T-helper 2 cell treated with Interferon-gamma antibody and Interleukin-4, amounts not matched to agents 100 ng/mL and 5 ng/mL, for 36 hours (primary cell): Measurements from ENCODE around the gene ORAI1. TPM values are rescaled to one million over a fixed set of nuclear protein-coding genes. Genes with fewer than 3 reads are reported as not detected.
"Not testable (repeated sequence)": the region's sequence is repeated elsewhere in the genome, so short reads cannot be mapped to it uniquely, and the experiment has no call there.

Experiments
- intact Hi-C: fragments of 100-400 bp; cut with micrococcal nuclease; formaldehyde crosslinking; loops from one replicate; pipeline ENCODE4 v1.15.1; 2023
- total RNA-seq: library from RNA; stranded (reverse); gene quantifications from 2 replicates; pipeline ENCODE4 v1.2.3, GENCODE V29; 2022

ORAI1 gene
- total RNA-seq, 1 donor from 2014 or later = 63.9 TPM

DNA sequence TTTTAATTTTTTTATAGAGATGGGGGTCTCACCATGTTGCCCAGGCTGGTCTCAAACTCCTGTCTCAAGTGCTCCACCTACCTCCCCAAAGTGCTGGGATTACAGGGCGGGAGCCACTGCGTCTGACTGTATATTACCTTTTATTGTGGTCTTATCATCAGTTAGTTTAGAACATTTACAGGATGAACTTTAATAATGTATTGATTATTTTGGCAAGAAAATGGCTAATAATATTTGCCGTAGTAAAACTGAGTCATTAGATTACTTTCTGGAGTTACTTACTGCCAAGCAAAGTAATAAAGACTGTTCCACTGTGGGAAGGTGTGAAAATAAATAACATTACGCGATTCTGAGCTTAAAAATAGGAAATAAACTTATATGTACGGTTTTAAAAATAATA lies 23.6 kb upstream of the ORAI1 start:
- intact Hi-C loops = no loop called here

DNA sequence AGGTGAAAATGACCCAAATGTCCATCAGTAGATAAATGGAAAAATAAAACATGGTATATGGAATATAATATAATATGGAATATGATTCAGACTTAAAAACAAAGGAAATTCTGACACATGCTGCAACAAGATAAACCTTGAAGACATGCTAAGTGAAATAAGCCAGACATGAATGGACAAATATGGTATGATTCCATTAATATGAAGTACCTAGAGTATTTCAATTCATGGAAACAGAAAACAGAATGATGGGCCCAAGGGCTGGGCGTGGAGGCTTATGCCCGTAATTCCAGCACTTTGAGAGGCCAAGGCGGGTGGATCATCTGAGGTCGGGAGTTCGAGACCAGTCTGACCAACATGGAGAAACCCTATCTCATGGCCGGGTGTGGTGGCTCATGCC lies 22.7 kb upstream of the ORAI1 start:
- intact Hi-C loops = no loop called here

GRCh38 chr12:121608301-121608700 lies 18.0 kb upstream of the ORAI1 start:
- intact Hi-C loops = no loop called here

GRCh38 chr12:121610239-121611149 lies 15.8 kb upstream of the ORAI1 start:
- intact Hi-C loops = no loop called here

DNA sequence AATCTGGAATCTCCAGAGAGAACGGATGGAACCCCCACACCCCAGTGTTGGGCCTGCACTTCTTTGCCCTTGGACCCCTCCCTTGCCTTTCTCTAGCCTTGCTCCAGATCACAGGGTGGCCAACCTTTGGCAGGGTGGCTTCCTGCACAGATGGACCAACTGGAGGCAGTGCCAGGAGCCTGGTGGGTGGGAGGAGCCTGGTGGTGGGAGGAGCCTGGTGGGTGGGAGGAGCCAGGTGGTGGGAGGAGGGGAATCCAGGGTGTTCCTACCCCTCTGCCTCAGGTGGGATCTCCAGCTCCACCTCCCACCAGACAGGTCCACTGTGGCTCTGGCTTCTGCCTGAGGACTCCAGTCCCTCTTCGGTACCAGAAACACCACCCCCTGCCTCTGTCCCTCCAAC lies 15.0 kb upstream of the ORAI1 start:
- intact Hi-C loops = no loop called here

GRCh38 chr12:121613462-121613861 lies 12.9 kb upstream of the ORAI1 start:
- intact Hi-C loops = no loop called here

DNA sequence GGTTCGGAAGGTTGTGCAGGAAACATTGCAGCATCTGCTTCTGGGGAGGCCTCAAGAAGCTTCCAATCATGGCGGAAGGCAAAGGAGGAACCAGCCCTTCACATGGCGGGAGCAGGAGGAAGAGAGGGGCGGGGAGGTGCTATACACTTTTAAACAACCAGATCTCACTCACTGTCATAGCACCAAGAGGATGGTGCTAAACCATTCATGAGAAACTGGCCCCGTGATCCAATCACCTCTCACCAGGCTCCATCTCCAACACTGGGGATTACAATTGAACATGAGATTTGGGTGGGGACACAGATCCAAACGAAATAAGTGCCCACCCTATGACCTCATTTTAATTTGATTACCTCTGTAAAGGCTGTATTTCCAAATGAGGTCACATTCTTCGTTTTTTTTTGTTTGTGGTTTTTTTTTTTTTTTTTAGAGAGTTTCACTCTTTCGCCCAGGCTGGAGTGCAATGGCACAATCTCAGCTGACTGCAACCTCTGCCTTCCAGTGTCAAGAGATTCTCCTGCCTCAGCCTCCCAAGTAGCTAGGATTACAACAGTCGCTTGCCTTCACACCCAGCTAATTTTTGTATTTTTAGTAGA lies 11.4 kb upstream of the ORAI1 start:
- intact Hi-C loops = no loop called here

DNA sequence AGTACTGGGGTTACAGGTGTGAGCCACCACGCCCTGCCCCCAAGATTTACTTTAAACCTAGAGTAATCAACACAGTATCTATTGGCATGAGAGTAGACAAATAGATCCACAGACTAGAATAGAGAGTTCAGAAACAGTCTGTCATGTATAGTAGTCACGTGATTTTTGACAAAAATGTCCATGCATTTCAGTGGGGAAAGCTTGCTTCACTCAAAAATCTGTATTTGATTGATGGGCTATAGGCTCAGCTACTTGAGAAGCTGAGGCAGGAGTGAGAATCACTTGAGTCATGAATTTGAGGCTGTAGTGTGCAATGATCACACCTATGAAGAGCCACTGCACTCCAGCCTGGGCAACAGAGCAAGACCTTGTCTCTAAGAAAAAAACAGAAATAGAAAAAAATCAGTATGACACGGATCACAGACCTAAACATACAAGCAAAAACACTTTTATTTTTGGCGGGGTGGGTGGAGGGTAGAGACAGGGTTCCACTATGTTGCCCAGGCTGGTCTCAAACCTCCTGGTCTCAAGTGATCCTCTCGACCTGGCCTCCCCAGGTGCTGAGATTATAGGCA lies 7.6 kb upstream of the ORAI1 start:
- intact Hi-C loops = no loop called here

DNA sequence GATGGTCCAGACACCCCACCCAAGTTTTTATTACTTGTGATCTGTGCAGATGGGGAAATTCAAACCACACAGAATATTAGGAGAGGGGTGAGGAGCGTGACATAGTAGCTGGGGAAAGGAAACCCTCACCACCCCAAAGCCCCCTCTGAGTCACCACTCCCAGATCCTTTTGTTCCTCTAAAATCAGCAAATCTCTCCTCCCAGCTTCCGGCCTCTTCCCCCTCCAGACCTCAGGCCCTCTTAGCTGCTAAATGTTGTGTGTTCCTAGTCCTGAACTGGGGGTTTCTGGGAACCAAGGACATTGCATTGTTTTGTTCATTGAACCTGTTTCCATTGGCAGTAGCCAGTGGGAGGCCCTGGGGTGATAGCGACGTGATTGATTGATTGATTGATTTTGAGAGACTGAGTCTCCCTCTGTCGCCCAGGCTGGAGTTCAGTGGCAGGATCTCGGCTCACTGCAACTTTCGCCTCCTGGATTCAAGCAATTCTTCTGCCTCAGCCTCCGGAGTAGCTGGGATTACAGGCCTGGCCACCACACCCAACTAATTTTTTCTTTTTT lies 5.9 kb upstream of the ORAI1 start:
- intact Hi-C loops = no loop called here

- intact Hi-C loops = loop anchor here (1.0 to 2.0 kb wide), 6 partner anchors 32 to 168 kb away; no protein-coding TSS in a partner anchor
Measured at GRCh38 chr12:121626853-121627640, 717 bp downstream of the ORAI1 start.

- intact Hi-C loops = no loop called here
Measured at GRCh38 chr12:121628037-121628436, 1.7 kb downstream of the ORAI1 start.

- intact Hi-C loops = no loop called here
Measured at GRCh38 chr12:121628536-121628935, 2.2 kb downstream of the ORAI1 start.

DNA sequence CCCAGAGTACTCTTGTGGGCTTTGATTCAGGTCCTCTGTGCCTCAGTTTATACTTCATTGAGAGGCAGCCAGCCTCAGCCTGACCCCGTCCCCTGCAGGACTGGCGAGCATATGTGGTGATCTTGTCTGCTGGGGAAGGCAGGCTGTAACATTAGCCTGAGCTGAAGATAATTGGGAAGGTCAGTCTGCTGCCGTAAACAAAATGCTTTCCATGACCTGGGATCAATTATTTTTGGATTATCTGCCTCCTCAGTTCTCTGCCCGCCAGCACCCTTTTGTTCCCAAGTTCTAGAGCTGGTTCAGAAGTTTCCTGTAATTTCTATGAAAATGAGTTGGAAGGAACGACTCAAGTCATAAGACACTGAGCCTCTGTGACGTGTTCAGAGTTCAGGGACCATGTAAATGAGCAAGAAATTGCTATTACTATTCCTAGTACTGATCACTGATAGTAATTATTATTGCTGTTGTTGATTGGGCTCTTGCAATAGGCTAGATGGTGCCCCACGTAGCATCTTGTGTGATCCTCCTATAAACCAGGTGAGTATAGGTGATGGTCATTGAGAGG lies 4.5 kb downstream of the ORAI1 start:
- intact Hi-C loops = no loop called here

DNA sequence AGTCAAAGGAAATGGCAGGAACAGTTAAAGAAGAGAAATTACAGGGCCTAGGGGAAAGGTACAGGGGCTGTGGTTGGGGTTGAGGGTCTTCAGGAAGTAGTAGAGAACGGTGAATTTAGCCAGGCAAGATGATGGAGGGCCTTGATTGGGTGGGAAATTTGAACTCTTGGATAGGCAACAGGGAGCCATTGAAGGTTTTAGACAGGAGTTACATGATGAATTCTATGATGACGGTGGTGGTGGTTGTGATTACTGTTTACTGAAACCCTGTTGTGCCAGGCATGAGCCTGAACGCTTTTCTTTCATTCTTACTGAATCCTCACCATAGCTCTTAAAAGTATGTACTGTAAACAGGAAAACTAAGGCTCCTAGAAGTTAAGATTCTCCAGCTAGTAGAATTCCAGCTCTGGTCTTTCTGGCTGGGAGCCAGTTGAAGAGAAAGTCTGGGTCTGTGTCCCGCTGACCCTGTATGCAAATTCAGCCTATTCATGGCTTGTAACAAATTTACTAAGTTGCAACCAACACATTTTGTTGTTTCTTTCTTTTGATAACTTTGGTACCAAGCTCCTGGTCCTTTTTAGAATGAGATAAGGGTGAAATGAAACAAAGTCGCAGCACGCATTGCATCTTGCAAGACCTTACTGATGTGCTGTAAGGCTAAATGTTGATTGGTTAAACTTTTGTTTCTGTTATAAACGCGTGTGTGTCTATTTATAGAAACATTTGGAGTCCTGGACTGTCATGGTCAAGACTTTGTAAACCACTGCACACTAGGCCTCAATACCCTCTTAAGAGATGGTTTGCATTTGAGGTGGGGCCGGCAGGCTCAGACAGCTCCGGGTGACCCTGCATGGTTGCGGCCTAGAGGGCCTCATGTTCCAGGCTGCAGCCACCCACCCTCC lies 6.0 kb downstream of the ORAI1 start:
- intact Hi-C loops = no loop called here

- intact Hi-C loops = not testable (repeated sequence)
Measured at GRCh38 chr12:121633833-121634196, 7.5 kb downstream of the ORAI1 start.

DNA sequence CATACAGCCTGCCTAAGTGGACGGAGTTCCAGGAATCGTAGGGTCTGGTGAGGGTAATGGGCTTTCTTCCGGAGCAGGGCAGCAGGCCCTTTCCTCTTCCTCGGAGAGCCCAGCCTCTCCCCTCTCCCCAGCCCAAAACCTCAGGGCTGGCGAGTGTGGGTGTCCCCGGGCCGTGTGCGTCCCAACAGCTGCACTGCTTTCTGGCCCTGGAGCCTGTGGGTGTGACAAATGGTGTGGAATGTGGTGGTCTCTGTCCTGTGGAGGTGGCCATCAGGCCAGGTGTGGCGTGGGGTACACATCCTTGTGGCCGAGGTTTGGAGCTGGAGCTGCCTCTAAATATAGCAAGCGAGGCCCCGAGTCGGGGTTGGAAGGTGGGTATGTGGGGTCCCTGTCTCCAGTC lies 8.5 kb downstream of the ORAI1 start:
- intact Hi-C loops = no loop called here

DNA sequence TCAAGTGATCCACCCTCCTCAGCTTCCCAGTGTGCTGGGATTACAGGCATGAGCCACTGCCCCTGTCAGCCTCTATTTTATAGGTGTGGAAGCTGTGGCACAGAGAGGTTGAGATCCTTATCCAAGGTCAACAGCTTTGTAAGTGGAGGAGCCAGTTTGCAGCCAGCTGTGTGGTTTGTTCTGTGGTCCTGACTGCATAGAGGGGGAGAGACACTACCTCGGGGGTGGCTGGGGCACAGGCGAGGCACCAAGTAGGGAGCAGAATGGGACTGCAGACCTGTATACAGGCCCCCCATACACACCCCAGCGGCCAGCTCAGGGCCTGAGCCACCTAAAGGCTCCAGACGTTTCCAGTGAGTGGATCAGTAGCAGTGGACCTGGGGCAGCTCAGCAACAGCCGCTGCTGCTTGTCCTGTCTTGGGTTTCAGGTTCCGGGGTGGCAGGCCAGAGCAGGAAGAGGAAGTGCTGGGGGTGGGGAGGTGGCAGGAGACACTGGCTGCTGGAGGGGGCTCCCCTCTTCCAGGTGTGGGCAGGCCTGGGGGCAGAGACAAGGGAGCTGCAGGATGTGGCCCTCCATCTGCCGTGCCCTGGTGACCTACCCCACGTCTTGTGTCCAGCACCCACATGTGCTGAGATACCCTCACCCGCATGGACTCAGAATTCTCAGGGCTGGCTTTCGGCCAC lies 11.0 kb downstream of the ORAI1 start:
- intact Hi-C loops = no loop called here

DNA sequence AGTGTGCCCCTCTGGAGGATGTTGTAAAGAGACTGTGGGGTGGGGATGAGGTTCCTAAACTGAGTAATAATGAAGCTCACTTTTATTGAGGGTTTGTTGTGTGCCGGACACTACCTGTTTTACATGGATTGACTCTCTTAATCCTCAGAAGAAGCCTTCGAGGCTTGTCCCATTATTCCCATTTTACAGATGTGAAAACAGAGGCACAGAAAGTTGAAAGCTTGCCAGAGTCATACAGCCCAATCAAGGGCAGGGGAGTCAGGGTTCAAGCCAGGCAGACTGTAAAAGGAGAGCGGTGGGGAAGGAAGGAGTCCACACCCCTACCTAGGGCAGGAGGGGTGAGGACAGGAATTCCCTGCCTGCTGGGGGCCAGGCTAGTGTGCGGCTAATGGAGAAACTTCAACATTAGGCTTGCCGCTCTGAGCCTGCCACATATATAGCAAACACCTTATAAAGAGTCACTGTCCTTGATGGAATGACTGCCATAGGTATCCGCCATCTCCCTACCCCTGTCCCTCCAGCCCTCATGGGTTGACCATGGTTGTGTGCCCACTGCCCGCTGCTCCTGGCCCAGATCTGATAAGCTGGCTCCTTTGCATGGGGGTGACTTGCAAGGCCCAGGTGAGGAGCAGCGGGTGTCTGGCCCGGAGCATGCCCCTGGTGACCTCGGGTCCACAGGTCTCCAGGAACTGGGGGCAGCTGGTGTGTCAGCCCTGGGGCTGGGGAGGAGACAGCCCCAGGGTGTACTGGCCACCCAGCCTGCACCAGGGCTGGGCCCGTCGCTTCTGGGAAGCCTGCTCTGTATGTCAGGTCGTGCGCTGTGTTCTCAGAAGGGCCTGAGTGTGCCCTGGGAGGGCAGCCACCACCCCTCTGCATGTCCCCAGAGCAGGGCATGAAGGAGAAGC lies 12.2 kb downstream of the ORAI1 start:
- intact Hi-C loops = no loop called here

DNA sequence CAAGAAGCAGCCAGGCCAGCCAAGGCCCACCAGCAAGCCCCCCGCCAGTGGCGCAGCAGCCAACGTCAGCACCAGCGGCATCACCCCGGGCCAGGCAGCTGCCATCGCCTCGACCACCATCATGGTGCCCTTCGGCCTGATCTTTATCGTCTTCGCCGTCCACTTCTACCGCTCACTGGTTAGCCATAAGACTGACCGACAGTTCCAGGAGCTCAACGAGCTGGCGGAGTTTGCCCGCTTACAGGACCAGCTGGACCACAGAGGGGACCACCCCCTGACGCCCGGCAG lies 15.0 kb downstream of the ORAI1 start:
- intact Hi-C loops = no loop called here
